K562 (cell line): ENCODE results near the gene TLN1. TPM values are rescaled to one million over a fixed set of nuclear protein-coding genes. Genes with fewer than 3 reads are reported as not detected.

Experiments
- CHD7 ChIP-seq: fragments of 200-600 bp; sonication (generic); IDR thresholded peaks from one replicate; pipeline ENCODE4 v1.6.1; 2012; ENCODE audit warnings: mild to moderate bottlenecking, low read depth, low read length, inconsistent platforms
- MAFG ChIP-seq: fragments of 450-650 bp; conservative IDR thresholded peaks from 2 replicates; pipeline ENCODE4 v1.6.1; 2016; ENCODE audit warnings: missing genetic modification characterization, missing compliant biosample characterization
- ZNF175 ChIP-seq: fragments of 200-800 bp; sonication (Bioruptor generic); IDR thresholded peaks from 2 replicates; pipeline ENCODE4 v1.6.1; 2016; ENCODE audit warnings: low read depth, mild to moderate bottlenecking, missing genetic modification characterization, missing compliant biosample characterization
- ZNF76 ChIP-seq: fragments of 250-450 bp; sonication (Bioruptor Pico); IDR thresholded peaks from 2 replicates; pipeline ENCODE4 v1.4.0; 2020; ENCODE audit warnings: mild to moderate bottlenecking, moderate library complexity, borderline replicate concordance
- polyA plus RNA-seq, 8 experiments: library from polyadenylated mRNA; depleted of rRNA in 4 of 8; stranded (reverse) in 5 of 8; unstranded in 3 of 8; fragments of >200 nt; fragmentation: Nextera tagmentation in 2 of 8; fragmentation: Illumina TruSeq in 1 of 8; extraction: Ambion mirVana in 2 of 8; extraction: Trizol in 1 of 8; gene quantifications; 2 replicates each; pipeline versions ENCODE4 v1.2.1 to v1.2.3, GENCODE V29; 2011 to 2014; ENCODE audit warnings: inconsistent platforms in 1 of 8, missing spikeins in 1 of 8
- total RNA-seq, 7 experiments: library from RNA; depleted of rRNA in 6 of 7; stranded (reverse); fragments of >200 nt in 6 of 7; fragmentation: Illumina TruSeq in 2 of 7; extraction: Trizol in 2 of 7; gene quantifications; 2 replicates each; pipeline versions ENCODE4 v1.2.1 to v1.2.3, GENCODE V29; 2011 to 2021; ENCODE audit warnings: low replicate concordance in 1 of 7
- TF ChIP-seq, protein P1 (sequence below): sonication (generic); formaldehyde crosslinking; IDR thresholded peaks from 2 replicates; pipeline ENCODE4 v1.8.0; 2022; ENCODE audit warnings: missing genetic modification reagents, mild to moderate bottlenecking, moderate library complexity, borderline replicate concordance
- TF ChIP-seq, protein P2 (sequence below): sonication (generic); formaldehyde crosslinking; IDR thresholded peaks from 2 replicates; pipeline ENCODE4 v1.8.0; 2023; ENCODE audit warnings: mild to moderate bottlenecking, missing genetic modification reagents

Gene TLN1
- total and polyA plus RNA-seq, 9 of the 15 experiments (the other 6 are each of a cell fraction or from before 2014, with no cell fraction given): 3.6 to 240 (median 54.8) TPM

- TF ChIP-seq CHD7: no peak
- TF ChIP-seq, protein P1, sequence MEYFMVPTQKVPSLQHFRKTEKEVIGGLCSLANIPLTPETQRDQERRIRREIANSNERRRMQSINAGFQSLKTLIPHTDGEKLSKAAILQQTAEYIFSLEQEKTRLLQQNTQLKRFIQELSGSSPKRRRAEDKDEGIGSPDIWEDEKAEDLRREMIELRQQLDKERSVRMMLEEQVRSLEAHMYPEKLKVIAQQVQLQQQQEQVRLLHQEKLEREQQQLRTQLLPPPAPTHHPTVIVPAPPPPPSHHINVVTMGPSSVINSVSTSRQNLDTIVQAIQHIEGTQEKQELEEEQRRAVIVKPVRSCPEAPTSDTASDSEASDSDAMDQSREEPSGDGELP (CRISPR knock-in tag): 0 out of 2 replicates have a peak, but pooled peaks have one; percentile 29
- no peak for TF ChIP-seq MAFG (tag)
- TF ChIP-seq ZNF76 (CRISPR knock-in tag): no peak
- TF ChIP-seq ZNF175 (CRISPR knock-in tag): no peak
- TF ChIP-seq, protein P2, sequence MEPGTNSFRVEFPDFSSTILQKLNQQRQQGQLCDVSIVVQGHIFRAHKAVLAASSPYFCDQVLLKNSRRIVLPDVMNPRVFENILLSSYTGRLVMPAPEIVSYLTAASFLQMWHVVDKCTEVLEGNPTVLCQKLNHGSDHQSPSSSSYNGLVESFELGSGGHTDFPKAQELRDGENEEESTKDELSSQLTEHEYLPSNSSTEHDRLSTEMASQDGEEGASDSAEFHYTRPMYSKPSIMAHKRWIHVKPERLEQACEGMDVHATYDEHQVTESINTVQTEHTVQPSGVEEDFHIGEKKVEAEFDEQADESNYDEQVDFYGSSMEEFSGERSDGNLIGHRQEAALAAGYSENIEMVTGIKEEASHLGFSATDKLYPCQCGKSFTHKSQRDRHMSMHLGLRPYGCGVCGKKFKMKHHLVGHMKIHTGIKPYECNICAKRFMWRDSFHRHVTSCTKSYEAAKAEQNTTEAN: no peak
Measured at GRCh38 chr9:35658137-35658967, 73.6 kb downstream of the TLN1 start, which contains the start of gene CCDC107 (continued).
